Cerebellar cortex (tissue), 1 donor: ENCODE measurements around the gene SNRNP70.
"Not testable (repeated sequence)": the region's sequence is repeated elsewhere in the genome, so short reads cannot be mapped to it uniquely, and the experiment has no call there.

Experiments used
- DNase-seq: peaks from one replicate; pipeline ENCODE4 v3.0.0-alpha.2; 2015; ENCODE audit warnings: low spot score

The SNRNP70 gene

DNA sequence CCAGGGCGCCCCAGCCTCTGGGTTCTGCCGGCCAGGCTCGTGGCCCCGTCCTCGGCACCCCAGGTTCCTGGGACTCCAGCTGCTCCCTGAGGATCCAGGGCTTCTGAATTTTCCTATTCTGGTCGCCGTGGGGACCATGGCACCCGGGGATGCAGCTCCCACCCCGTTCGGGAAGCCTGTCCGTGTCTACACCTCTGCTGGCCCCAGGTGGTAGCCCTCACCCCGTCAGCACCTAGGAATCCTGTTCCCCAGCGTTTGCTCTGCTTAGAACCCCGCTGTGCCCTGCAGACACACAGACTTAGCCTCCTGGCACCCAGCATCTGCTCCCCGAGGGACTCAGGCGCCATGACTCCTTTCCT is 35.1 kb downstream of the SNRNP70 start:
- no peak for DNase-seq

DNA sequence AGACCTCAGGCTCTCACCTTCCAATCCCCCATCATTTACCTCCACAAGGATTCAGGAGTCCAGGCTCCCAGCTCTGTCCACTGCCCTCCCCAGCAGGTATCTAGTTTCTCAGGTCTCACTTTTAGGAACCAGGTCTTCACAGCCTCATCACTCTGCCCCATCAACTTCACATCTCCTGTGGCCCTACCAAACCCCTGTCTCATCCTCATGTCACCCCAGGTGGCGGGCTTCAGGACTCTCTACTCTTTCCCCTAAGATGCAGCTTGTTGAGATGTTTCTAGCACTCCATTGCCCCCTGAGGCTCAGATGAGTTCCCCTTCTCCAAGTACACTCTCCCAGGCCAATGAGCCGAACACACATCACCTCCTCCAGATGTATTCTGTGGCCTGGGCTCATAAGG is 35.6 kb downstream of the SNRNP70 start:
- no peak for DNase-seq

DNA sequence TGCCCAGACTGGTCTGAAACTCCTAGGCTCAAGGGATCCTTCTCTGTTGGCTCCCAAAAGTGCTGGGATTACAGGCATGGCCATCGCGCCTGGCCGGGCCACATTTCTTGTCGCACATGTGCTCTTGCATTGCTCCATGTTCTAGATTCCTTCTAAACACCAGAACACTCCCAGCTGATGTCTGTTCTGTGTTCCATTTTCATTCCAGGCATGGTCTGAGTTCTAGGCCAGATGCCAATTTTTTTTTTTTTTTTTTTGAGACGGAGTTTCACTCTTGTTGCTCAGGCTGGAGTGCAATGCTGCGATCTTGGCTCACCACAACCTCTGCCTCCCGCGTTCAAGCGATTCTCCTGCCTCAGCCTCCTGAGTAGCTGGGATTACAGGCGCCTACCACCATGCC is 36.6 kb downstream of the SNRNP70 start:
- not testable (repeated sequence) for DNase-seq

DNA sequence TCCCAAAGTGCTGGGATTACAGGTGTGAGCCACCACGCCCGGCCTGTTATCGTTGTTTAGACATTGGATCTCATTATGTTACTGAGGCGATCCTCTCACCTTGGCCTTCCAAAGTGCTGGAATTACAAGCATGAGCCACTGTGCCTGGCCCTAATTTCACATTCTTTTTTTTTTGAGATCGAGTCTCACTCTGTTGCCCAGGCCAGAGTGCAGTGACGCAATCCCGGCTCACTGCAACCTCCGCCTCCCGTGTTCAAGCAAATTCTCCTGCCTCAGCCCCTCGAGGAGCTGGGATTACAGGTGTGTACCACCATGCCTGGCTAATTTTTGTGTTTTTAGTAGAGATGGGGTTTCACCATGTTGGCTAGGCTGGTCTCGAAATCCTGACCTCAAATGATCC is 38.0 kb downstream of the SNRNP70 start:
- DNase-seq: not testable (repeated sequence)

DNA sequence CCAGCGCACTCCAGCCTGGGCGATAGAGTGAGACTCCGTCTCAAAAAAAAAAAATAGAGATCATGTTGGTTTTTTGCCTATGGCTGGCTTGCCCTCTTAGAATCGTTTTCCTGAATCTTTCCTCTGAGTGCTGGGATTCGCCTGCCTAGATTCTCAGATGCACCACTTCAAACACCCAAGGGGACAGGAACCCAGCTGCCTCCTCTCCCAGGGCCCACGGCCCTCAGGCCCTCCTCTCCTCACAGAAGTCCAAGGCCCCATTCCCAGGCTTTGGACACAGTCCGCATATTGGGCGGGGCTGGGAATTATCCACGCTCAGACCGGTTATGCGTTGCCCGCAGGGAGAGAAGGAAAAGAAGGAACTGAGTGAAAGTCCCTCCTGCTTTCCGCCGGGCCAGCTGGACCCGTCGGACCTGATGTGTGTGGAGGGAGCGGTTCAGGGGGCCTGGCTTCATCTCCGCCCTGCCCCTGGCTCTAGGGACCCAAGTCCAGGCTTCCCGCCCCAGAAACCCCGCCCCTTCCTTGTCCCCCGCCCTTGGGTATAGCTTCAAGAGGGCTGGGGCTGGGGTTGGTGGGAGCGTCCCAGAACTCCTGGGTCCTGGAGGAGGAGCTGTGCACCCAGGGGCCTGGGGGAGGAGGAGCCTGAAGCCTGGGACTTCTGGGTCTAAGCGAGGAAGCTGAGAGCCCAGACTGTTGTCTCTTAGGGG is 39.9 kb downstream of the SNRNP70 start:
- DNase-seq: peak; percentile 57

DNA sequence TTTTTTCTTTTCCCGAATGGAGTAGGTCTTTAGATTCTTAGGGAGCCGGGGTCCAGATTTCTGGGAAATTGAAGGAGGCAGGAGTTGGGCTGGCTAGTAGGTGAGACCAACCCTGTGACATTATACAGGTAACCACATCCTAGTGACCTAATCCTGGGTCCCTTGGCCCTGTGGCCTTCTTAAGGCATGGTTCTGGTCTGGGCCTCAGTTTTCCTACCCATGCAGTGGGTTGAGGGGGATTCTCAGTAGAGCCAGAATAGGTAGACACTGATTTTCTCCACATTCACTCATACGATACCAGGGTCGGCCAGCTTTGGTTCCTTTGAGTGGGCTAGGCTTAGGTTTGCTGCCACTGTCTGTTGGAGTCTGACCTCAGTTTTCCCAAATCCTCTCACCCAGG is 41.3 kb downstream of the SNRNP70 start:
- DNase-seq: no peak

DNA sequence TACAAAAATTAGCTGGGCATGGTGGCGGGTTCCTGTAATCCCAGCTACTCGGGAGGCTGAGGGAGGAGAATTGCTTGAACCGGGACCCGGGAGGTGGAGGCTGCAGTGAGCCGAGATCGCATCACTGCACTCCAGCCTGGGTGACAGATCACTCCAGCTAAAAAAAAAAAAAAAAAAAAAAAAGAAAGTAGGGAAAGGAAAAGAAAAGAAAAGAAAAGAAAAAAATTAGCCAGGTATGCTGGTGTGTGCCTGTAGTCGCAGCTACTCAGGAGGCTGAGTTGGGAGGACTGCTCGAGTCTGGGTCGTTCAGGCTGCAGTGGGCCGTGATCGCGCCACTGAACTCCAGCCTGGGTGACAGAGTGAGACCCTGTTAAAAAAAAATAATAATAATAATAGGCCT is 42.0 kb downstream of the SNRNP70 start:
- DNase-seq: not testable (repeated sequence)

DNA sequence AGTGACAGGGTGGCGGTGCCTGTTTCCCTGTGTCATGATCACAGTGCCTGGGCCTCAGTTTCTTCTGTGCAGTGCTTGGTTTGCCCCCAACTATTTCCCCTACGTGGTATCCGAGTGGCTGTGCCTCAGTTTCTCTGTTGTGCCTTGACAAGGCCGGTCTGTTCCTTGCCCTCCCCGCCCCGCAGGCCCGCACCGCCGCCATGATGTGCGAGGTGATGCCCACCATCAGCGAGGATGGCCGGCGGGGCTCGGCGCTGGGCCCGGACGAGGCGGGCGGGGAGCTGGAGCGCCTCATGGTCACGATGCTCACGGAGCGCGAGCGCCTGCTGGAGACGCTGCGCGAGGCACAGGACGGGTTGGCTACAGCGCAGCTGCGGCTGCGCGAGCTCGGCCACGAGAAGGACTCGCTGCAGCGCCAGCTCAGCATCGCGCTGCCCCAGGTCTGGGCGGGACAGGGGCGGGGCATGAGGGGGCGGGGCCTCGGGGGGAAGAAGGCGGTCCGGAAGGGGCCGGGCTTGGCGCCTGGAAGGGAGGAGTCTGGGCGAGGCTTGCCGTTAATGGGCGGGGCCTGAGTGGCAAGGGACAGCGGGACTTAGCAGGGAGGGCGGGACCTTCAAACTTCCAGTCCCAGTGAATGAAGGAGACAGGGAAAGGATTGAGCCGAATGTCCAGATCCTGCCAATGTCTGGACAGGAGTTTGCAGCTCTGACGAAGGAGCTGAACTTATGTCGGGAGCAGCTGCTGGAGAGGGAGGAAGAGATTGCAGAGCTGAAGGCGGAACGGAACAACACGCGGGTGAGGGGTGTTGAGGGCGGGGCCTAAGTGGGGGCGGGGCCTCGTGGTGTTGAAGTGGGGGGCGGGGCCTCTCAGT is 42.7 kb downstream of the SNRNP70 start:
- peak; percentile 98 for DNase-seq

DNA sequence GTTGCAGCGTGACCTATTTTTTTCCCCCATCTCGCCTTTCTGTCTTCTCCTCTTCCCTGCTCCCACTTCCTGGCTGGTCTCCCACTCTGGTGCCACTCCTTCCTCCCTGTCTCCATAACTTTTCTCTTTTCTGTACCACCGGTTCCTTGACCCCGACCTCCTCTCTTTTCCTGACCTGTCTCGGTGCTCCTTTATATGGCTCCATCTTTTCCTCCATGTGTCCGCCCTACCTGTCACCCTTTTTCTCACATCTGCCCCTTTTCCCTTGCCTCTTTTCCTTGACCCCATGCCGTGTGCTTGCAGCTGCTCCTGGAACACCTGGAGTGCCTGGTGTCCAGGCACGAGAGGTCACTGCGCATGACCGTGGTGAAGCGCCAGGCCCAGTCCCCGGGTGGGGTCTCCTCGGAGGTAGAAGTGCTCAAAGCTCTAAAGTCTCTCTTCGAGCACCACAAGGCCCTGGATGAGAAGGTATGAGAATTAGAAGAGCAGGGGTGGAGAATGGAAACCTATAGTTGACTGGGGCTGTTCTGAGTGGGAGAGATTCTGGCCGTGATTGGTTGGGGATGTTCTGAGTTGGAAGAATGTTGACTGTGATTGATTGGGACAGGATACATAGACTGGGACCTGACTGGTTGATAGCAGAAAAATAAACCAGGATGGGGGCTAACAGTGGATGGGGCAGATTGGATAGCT is 43.4 kb downstream of the SNRNP70 start:
- no peak for DNase-seq

DNA sequence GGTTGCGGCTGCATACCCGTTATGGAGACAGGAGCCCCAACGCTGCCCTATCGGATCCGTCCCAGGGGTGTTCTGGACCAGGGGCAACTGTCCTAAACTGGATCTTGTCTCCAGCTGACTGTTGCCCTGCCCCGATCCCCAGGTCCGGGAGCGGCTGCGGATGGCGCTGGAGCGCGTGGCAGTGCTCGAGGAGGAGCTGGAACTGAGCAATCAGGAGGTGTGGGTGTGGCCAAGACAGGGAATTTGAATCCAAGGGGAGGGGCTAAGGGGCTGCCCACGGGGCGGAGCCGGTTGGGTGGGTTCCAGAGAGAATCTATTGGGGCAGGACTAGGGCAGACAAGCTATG is 44.0 kb downstream of the SNRNP70 start:
- DNase-seq: no peak

DNA sequence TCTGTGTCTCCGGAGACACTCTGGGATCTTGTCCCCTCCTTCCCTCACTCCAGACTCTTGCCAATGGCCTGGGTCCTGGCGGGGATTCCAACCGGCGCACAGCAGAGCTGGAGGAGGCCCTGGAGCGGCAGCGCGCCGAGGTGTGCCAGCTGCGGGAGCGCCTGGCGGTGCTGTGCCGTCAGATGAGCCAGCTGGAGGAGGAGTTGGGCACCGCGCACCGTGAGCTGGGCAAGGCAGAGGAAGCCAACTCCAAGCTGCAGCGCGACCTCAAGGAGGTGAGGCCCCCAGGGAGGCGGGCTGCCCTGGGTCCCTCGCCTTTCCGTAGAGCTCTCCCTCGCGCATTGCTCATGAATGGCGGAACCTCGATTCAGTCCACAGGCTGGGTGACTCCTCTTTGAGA is 45.1 kb downstream of the SNRNP70 start:
- DNase-seq: no peak

DNA sequence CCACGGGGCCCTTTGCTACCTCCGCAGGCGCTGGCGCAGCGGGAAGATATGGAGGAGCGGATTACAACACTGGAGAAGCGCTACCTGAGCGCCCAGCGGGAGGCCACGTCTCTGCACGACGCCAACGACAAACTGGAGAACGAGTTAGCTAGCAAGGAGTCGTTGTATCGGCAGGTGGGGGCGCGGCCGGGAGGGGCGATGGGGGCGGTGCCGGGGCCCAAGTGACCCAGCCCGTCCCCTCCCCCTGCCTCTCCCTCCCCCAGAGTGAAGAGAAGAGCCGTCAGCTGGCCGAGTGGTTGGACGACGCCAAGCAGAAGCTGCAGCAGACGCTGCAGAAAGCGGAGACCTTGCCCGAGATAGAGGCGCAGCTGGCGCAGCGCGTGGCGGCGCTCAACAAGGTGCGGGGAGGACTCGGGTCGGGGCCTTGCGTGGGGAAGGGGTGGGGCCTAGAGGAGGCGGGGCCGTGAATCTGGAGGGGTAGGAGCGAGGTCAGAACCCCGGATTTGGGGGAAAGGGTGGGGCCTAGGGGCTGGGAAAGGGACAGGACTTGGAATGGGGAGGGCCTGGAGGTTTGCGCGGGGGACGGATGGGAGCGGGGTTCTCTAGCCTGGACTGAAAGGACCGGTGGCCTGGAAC is 47.8 kb downstream of the SNRNP70 start:
- DNase-seq: no peak

DNA sequence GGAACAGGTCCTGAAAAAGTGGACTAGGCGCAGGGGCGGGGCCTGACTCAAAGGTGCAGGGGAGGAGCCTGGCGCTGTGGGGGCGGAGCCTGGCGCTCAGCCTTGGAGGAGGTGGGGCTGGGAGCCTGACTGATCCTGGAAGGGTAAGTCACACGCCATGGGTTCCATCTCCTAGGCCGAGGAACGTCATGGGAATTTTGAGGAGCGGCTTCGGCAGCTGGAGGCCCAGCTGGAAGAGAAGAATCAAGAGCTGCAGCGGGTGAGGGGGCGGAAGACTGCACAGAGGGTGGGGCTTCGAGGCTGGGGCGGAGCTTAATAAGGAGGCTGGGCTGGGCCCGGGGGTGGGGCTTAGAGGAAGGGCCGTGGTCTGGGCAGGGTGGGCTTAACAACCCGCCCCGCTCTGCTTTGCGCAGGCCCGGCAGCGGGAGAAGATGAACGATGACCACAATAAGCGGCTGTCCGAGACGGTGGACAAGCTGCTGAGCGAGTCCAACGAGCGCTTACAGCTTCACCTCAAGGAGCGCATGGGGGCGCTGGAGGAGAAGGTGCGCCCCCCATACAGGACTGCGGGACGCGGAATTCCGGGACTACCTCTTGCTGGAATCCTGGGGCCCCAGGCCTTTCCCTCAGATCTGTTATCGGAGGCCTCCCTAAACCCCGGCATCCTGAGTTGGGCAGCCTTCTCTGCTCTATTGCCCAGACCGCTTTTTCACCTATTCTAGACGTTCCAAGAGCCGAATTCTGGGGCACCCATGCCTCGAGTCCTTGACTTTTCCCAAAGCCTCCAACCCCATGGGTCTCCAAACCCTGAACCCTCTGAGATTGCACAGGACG is 48.6 kb downstream of the SNRNP70 start:
- no peak for DNase-seq

DNA sequence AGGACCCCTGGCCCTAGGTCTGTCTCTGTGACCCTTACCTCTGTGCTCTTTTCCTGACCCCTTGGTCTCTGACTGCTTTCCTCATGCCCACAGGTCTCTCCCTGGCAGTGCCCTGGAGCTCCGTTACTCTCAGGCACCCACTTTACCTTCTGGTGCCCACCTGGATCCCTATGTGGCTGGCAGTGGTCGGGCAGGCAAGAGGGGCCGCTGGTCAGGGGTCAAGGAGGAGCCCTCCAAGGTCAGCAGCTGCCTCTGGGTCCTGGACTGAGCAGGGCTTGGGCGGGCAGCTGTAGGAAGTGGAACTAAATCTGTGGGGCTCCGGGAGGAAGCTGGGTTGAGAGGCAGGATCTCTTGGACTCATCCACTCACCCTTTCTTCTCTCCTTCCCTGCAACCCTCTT is 50.4 kb downstream of the SNRNP70 start:
- DNase-seq: no peak

DNA sequence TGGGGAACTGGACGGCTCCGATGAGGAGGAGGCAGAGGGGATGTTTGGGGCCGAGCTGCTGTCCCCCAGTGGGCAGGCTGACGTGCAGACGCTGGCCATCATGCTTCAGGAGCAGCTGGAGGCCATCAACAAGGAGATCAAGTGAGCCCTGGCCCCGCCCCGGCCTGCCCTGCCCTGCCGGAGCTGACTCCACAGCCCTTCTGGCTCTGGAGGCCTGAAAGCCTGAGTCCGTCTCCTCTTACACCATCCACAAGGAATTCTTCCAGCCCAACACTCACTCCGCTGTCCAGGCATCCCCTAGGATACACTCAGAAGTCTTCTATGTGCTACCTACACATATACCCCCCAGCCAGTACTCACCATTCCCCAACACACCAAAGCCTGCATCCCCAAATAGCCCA is 51.5 kb downstream of the SNRNP70 start:
- no peak for DNase-seq

DNA sequence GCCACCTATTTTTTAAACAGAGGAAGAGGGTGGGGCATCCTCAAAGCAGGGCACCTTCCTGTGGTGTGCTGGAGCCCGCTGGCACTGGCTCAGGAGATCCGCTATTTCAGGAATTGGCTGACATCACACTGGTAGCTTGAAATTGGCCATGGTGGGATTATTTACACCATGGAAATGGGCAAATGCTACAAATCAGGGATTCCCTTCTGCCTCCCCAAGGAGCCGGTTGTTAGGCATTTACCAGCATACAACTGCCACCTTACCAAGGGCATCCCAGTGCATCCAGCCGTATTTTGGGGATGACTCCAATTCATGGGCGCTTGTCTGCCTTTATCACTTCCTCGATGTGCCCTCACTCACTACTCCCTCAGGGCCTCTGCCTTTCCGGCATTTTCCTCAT is 55.7 kb downstream of the SNRNP70 start:
- no peak for DNase-seq

DNA sequence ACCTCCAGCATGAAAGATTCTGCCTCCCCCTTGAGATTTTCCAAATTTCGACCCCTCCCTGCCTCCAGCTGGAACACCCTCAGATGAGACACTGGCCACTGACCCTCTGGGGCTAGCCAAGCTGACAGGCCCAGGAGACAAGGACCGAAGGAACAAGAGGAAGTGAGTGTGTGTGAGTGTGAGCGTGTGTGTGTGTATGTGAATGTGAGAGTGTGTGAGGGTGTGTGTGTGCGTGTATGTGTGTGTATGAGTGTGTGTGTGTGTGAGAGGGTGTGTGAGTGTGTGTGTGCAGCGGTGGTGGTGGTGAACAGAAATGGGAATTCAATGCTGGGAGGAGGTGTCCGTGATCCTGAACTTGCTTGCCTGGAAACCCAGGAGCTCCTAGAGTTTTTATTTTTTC is 56.1 kb downstream of the SNRNP70 start:
- DNase-seq: no peak

DNA sequence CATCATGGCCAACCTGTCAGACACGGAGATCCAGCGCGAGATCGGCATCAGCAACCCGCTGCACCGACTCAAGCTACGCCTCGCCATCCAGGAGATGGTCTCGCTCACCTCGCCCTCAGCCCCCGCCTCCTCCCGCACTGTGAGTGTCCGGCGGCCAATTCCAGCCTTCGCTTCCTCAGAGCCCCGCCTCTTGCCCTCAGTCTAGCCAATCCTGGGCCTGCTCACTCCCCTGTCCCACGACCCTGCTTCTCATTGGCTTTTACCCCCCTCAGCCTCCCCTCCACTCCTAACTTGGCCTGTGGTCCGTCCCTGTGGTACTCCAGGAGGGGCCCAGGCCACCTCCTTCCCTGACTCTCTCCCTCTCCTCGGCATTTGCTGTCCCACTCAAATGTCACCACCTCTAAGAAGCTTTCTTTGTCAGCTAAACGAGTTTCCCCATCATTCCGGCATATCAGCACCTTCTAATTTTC is 57.6 kb downstream of the SNRNP70 start:
- peak; percentile 96 for DNase-seq

DNA sequence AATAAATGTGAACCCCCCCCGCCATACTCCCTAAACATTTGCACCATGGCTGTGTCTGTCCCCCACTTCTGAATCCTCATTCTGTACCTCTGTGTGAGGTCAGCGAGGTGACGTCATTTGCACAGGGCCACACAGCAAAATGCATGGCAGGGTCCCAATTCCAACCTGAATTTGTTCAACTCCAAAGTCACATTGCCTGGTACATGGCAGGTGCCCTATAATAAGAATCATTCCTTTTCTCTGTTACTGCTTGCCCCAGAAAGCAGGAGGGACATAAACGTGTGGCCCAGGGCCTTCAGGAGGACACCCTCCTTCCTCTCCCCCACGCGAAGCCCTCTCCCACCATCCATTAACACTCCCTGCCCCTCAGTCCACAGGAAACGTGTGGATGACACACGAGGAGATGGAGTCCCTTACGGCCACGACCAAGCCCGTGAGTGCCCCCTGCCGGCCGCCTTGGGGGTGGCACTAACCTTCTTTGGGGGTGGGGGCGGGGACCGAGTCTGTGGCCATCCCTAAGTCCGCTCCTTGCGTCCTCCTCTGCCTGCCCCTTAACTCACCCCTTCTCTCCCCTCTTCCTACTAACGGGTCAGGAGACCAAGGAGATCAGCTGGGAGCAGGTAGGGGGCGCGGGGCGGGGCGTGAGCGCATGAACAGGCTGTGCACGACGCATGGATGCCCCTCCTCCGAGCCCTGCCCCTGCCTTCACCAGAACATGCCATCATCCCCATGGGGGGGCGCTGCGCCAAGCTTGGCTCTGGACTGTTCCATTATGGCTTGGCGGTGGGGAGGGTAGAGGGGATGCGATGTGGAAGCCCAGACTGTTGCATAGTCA is 60.5 kb downstream of the SNRNP70 start:
- DNase-seq: peak; percentile 88

DNA sequence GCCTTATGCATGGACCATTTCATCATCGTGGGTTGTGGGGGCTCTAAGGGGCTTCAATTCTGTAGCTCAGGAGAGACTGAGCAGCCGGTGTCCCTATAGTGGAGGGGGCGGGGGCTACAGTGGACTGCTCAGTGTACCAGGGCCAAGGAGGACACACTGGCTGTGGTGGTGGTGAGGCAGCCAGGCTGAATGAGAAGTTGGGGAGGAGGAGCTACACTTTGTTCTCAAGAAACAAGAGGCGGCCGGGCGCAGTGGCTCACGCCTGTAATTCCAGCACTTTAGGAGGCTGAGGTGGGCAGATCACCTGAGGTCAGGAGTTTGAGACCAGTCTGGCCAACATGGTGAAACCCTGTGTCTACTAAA is 61.1 kb downstream of the SNRNP70 start:
- DNase-seq: not testable (repeated sequence)
